ENCODE data around the gene LAYN. TPM values are rescaled to one million over a fixed set of nuclear protein-coding genes. Genes with fewer than 3 reads are reported as not detected.

LAYN gene
- total and polyA plus RNA-seq, 2 donors (not counting 3 experiments of a cell fraction or from before 2014, with no cell fraction given) = 0.92 to 2.2 TPM

GRCh38 chr11:111532365-111532709, 8.2 kb upstream of the LAYN start:
- H2AFZ ChIP-seq (ENCODE audit: low read depth, low read length) = no peak overlapping the region
- no peaks in the 10 kb centered on the region for H3K9me1 ChIP-seq (replicated peaks; ENCODE audit: control insufficient read depth, extremely low read depth, insufficient read depth, low read length)
- TF ChIP-seq, protein P1, sequence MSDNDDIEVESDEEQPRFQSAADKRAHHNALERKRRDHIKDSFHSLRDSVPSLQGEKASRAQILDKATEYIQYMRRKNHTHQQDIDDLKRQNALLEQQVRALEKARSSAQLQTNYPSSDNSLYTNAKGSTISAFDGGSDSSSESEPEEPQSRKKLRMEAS (IDR thresholded peaks at IDR 0.05; ENCODE audit: insufficient read depth, insufficient read length) = no peak
- TF ChIP-seq POLR2AphosphoS5 (IDR thresholded peaks at IDR 0.05; ENCODE audit: insufficient read depth, low read depth, low read length) (no peak), GATA2 (IDR thresholded peaks at IDR 0.05; ENCODE audit: insufficient read depth, insufficient read length, low read depth, low read length) (no peak), EZH2 (IDR thresholded peaks at IDR 0.05; ENCODE audit: borderline replicate concordance, low read depth, low read length, severe bottlenecking) (no peak), JUN (IDR thresholded peaks at IDR 0.05; ENCODE audit: borderline replicate concordance, insufficient read depth, insufficient read length, low read depth) (no peak), FOS (IDR thresholded peaks at IDR 0.05; ENCODE audit: borderline replicate concordance, insufficient read depth, low read length) (no peak), POLR2A (IDR thresholded peaks at IDR 0.05; ENCODE audit: low read depth, low read length) (no peak)
- TF ChIP-seq, protein P2, sequence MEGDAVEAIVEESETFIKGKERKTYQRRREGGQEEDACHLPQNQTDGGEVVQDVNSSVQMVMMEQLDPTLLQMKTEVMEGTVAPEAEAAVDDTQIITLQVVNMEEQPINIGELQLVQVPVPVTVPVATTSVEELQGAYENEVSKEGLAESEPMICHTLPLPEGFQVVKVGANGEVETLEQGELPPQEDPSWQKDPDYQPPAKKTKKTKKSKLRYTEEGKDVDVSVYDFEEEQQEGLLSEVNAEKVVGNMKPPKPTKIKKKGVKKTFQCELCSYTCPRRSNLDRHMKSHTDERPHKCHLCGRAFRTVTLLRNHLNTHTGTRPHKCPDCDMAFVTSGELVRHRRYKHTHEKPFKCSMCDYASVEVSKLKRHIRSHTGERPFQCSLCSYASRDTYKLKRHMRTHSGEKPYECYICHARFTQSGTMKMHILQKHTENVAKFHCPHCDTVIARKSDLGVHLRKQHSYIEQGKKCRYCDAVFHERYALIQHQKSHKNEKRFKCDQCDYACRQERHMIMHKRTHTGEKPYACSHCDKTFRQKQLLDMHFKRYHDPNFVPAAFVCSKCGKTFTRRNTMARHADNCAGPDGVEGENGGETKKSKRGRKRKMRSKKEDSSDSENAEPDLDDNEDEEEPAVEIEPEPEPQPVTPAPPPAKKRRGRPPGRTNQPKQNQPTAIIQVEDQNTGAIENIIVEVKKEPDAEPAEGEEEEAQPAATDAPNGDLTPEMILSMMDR (IDR thresholded peaks at IDR 0.05; ENCODE audit: extremely low read depth in 1 of 2, insufficient read depth in 1 of 2, low read depth in 1 of 2, low read length in 2 of 2) = no peak
- H3K27me3 ChIP-seq (ENCODE audit: control insufficient read depth in 2 of 2, insufficient read depth in 2 of 2, low read length in 2 of 2) = peaks cover 6 to 32% of the 10 kb centered on the region in 2 experiments
- intact Hi-C loops (cut with micrococcal nuclease) = no loop called here
- H3K36me3 ChIP-seq (ENCODE audit: control insufficient read depth in 2 of 2, extremely low read depth in 1 of 2, insufficient read depth in 2 of 2, low read length in 2 of 2) = no peaks in the 10 kb centered on the region
- no TSS peak for BruUV-seq (replicated peaks)
- dilution Hi-C loops (cut with MboI; ENCODE audit: extremely low pct_ligation_motif_present, low sequenced_read_pairs) = no loop called here
- no peak overlapping the region for H3K9ac ChIP-seq (replicated peaks; ENCODE audit: extremely low read depth, insufficient read depth, low read length)
- ChIA-PET POLR2A (no interaction called here), CTCF (no interaction called here)
- H3K79me2 ChIP-seq (ENCODE audit: control insufficient read depth, insufficient read depth, low read length) = no peaks in the 10 kb centered on the region
- H4K20me1 ChIP-seq (replicated peaks; ENCODE audit: control insufficient read depth, extremely low read depth, insufficient read depth, low read length) = no peaks in the 10 kb centered on the region
- no peak for FAIRE-seq
- no peaks in the 10 kb centered on the region for H3K9me3 ChIP-seq (replicated peaks; ENCODE audit: control insufficient read depth, insufficient read depth, low read length)
- no peak overlapping the region for H3K4me3 ChIP-seq (replicated peaks in 1 of 3; ENCODE audit: insufficient read depth in 1 of 3, low read depth in 1 of 3, low read length in 3 of 3)
- DNase-seq (ENCODE audit: low read depth, low spot score) = no peak
- H3K4me1 ChIP-seq (ENCODE audit: control insufficient read depth, extremely low read depth, insufficient read depth, low read length) = no peaks in the 10 kb centered on the region
- no peak overlapping the region for H3K27ac ChIP-seq (ENCODE audit: insufficient read depth, low read depth, low read length)
- no peak overlapping the region for H3K4me2 ChIP-seq (ENCODE audit: insufficient read depth, low read length)
